ENCODE data around the gene APOL2.
A peak's percentile ranks its signal among the peaks of the same experiment; 100 is the strongest.
"Not testable (repeated sequence)": the region's sequence is repeated elsewhere in the genome, so short reads cannot be mapped to it uniquely, and the experiment has no call there.

The APOL2 gene, protein sequence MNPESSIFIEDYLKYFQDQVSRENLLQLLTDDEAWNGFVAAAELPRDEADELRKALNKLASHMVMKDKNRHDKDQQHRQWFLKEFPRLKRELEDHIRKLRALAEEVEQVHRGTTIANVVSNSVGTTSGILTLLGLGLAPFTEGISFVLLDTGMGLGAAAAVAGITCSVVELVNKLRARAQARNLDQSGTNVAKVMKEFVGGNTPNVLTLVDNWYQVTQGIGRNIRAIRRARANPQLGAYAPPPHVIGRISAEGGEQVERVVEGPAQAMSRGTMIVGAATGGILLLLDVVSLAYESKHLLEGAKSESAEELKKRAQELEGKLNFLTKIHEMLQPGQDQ

DNA sequence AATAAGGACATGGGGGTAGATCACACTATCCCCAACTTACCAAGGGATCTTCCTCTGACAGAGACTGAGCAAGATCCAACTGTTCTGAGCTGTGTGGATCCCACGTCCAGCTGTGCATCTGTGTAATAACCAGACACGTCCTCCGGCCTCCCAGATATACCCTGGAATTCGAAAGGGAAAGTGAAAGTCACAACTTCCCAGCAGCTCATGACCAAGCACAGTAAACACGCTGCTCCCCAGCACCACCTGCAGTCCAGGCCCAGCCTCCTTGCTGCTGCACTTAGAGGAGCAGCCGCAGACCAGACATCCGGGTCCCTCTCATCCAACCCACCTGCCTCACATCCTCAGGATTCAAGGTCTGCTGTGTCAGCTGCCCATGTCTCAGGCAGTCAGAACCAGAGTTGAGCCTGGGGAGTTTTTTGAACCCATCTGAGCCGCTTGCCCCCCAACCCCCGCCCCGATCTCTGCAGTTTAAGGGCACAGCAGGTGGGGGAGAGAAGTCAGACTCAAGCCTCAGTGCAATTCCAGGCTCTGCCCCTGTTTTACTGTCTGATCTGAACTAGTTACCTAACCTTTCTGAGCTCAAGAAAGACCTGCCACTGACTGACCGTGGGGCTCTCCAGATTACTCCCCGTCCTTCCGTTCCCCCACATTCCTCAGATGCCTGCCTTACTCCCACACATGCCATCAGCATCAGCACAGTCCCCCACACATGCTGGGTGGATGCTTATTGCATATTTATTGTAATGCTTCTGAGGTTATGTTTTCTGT lies at the start of gene APOL2:
APOL2 (minus strand) TSS at position 127 of the 771 bp plus-strand sequence. CDS start 6,365 bp downstream, outside the sequence.
- DNase-seq: peak; percentile 60 to 84

DNA sequence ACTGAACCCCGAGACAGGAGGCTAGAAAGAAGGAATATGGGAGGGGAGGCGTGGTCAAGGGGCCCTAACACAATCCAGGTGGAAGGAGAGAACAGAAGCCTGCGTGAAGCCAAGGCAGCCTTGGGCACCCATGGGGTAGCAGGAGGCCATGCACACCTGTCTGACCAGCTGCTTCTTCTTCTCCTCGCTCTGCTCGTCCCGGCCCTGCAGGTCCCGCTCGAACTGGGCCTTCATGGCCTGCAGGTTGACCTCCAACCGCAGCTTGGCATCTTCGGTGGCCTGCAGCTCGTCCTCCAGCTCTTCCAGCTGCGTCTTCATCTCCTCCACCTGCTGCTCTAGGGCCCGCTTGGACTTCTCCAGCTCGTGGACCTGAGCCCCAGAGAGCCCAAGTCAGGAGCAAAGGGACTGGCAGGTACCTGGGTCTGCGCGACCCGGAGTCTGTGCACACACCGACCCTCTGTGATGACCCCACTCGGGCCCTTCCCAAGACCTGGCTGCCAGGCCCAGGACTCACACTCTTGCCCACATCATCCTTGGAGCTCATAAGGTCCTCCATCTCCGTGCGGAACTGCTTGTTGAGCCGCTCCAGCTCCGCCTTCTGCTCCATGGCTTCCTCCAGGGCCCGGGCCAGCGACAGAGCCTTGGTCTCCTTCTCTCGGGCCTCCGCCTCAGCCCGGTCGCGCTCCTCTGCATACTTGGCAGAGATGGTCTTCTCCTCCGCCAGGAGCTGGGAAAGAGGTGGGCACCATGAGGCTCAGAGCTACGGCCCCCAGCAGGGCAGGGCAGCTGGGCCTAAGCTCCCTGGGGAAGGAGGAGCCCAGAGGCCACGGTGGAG lies 49.5 kb upstream of the APOL2 start:
- DNase-seq: no peak

DNA sequence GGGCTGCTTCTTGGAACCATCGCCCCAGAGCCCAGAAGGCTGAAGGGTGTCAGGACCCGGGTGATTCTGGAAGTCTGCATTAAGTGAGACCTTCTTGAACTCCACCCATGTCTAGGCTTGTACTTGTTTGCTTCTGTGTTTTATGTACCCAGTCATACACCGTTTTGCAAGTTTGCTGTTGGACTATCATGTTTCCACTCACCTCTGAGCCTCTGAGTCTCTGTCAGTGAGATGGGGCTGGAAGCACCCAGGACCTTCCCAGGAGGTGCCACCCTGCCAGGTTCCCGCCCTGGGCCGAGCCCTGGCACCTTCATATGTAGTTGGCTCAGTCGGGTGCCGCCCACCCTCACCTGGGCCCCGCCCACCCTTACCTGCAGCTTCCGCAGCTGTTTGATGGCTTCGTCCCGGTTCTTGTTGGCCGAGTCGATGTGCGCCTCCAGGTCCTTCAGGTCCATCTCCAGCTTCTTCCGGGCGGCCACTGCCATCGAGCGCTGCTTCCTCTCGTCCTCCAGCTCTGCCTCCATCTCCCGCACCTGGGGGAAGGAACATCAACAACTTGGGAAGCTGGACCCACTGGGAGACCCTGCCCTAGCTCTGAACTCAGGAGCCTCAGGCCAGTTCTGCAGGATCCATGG lies 48.7 kb upstream of the APOL2 start:
- no peak for DNase-seq

DNA sequence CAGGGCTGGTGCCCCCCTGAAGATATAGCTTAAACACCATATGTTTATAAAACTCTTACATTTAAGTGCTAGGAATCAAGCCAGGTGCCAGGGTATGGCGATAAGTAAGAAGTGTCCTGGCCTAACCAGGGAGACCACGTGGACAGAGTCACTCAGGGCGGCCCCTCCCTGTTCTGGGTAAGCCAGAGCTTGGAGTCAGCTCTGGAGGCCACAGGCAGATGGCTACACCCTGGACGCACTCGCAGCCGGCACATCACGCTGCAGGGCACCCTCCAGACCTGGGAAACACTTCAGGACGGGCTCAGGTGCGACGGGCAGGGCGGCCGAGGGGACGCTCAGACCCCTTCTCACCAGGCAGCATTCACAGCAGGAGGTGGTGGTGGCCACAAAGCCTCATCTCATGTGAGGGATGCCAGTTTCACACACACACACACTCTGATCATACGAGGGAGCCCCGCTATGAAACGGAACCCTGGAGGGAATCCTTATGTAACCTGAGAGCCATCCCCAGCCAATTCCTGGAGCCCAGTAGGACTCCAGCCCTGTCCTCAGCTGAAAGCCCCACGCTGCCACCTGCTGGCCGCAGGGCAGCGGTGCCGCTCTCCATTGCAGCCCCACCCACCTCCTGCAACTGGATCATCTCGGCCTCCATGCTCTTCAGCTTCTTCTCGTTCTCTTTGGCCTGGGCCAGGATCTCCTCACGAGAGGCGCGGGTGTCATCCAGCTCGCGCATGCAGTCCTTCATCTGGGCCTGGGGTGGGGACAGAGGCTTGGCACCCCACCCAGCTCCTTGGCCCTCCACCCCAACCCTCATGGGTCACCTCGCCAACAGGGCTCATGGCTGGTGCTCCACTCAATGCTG lies 47.0 kb upstream of the APOL2 start:
- DNase-seq: peak in 1 of 2 experiments; percentile 15

DNA sequence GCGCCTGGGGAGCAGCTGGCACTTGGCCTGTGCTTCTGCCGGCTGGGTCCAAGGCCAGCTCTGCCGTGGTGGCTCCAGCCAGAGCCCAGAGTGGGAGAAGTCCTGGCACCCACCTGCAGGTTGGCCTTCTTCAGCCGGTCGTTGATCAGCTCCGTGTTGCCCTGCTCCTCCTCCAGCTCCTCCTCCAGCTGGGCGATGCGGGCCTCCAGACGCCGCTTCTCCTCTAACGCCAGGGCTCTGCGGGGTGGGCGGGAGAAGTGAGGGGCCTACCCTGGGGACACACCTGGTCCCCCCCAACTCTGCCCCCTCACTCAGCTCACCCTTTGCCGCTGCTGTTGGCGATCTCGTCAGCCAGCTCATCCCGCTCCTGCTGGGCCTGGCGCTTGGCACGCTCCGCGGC lies 46.2 kb upstream of the APOL2 start:
- DNase-seq: no peak

DNA sequence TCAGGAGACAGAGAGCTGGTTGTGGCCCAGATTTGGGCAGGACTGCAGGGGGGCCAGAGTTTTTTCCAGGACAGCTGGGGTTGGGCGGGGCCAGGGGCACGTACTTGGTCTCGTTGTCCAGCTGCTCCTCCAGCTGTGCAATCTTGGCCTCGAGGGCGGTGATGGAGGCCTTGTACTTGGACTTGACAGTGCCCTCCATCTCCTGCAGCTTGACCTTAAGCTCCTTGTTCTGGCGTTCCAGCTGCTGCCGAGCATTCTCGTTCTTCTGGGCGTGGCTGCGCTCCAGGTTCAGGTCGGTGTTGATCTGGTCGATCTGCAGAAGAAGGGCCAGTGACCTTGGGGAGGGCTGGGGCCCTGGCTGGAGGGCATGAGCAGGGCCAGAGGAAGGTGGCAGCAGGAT lies 45.7 kb upstream of the APOL2 start:
- no peak for DNase-seq

DNA sequence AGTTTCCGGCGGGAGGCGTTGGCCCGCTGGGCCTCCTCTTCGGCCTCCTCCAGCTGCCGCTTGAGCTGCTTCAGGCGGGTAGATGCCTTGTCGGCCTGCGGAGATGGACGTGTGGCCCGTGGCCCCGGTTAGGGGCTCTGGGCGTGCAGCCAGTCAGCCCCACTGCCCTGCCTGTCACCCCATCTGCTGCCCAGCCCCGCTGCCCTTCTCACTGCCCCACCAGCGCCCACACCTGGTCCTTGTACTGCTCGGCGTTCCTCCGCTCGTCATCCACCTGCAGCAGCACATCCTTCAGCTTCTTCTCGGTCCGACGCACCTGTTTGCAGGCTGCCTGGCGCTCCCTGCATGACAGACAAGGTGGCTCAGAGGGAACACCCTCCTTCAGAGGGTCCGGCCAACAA lies 44.8 kb upstream of the APOL2 start:
- no peak for DNase-seq

DNA sequence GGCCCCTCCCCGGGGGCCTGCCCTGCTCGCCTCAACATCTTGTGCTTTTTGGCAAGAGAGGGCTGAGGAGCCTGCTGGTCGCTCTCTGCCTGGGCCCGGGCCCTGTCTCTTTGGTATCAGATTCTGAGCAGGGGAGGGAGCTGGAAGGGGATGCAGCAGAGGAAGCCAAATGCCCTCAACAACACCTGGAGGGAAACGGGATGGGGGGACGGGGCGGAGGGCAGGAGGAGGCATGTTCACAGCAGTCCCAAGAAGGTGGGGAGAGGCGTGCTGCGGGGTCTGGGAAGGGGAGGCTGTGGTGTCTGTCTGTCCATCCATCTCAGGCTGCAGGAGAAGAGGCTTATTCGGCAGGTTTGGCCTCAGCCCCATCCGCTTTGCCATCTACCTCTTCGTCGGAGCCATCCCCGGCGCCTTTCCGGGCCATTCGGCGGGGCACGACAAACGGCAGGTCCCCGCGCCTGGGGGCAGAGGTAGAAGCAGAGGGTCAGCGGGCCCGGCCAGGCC lies 43.1 kb upstream of the APOL2 start:
- DNase-seq: no peak

DNA sequence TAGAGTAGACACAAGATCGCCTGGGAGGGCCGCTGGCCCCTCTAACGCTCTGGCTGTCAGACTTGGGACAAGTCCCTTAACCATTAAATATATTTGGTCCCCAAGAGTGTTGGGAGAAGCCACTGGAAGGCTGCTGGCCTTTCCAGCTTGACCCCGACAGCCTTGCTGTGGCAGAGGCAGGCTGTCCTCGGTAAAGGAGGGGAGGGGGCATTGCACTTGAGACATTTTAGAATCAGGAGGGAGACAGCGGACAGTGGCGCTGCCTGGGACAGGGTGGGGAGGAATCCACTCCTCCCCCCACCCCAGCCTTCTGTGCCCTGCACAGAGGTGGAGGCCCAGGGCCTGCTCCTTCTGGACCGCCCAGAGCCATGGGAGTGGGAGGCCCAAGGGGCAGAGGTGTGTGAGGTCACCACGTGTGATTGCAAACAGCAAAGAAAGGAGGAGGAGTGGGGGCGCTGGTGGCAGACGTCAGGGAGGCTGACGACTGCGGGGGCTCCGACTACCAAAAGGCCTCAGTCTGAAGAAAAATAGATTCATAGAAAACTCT lies 42.5 kb upstream of the APOL2 start:
- DNase-seq: no peak

DNA sequence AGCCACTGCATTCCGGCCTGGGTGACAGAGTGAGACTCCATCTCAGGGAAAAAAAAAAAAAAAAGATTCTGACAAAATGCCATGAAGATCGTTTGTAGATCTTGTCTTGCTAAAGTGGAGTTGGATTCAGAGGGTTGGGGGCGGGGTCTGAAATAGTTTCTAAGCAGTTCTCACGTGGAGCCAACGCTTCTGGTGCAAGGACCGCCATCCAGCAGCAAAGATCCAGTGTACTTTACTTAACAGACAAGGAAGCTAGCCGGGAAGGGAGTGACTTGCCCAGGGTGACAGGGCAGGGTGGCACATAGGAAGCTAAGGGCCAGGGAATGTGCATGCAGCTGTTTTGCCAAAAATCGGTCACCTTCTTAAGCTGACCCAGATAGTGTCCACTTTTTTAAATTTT lies 41.1 kb upstream of the APOL2 start:
- DNase-seq: no peak

DNA sequence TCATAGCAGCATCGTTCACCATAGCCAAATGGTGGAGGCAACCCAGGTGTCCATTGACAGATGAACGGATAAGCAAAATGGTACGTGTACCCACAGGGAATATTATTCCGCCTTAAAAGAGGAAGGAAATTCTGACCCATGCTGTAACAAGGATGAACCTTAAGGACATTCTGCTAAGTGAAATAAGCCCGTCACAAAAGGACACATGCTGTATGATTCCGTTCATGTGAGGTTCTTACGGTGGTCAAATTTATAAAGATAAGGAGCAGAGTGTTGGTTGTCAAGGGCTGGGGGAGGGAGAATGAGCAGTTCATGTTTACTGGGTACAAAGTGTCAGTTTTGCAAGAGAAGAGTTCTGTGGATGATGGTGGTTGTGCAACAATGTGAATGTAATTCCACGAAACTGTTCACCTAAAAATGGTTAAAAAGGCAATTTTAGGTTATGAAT lies 39.9 kb upstream of the APOL2 start:
- no peak for DNase-seq

DNA sequence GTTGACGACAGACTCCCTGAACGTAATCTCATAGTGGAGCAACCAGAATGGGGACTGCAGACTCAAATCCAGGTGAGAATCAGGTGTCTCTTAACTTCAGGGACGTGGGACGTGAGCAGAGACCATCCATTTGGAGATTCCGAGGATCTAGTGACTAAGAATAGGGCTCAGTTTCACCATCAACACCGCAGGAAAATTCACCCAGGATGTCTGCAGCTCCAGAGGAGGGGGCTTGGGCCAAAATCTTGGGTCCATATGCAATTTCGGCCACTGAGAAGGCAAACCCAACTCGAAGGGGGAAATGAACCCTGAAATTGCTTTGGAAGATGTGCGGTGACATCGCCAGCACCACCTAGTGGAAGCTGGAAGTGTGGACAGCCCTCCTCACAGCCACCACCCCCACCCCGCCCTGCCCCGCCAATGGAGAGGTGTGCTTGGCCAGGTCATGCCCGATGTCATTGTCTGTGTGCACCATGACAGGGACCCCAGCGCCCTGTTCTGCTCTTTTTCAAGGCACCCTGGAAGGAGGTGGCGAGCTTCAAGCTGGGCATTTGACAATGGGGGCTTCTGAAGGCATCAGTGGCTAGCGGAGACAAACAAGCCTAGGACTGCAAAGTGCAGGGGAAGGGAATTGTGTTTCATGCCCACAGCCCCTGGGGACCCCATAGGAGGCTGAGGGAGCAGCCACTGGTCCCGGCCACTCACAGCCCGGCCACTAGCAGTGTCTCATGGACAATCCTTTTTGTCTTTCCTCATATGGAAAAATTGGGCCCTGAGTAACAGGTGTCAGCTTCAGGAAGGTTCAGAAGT lies 38.4 kb upstream of the APOL2 start:
- DNase-seq: no peak

DNA sequence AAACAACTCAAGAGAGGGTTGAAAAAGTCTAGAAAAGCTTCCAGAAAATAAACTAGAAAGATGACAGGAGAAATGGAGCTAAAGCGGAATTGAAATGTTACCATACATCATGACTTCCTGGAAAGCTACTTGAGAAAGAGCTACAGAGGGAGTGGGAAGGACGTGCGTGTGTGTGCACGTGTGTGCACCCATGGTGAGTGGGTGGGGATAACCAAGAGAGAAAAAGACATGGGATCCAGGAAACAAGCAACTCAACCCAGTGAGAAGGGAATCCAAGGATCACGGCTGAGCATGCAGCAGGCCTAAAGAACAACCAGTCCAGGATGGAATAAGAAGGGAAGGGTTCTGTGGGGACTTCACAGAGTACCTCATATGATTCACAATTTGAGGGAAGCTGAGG lies 35.2 kb upstream of the APOL2 start:
- DNase-seq: no peak

DNA sequence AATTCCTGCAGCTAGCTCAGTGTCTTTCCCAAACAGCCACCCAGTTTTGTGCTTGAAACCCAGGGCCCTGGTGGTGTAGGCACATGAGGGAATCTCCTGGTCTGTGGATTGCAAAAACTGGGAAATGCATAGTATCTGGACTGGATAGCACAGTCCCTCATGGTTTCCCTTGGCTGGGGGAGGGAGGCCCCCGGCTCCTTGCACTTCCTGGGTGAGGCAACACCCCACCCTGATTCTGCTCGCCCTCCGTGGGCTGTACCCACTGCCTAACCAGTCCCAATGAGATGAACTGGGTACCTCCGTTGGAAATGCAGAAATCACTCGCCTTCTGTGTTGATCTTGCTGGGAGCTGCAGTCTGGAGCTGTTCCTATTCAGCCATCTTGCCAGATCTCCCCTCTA lies 32.6 kb upstream of the APOL2 start:
- not testable (repeated sequence) for DNase-seq

DNA sequence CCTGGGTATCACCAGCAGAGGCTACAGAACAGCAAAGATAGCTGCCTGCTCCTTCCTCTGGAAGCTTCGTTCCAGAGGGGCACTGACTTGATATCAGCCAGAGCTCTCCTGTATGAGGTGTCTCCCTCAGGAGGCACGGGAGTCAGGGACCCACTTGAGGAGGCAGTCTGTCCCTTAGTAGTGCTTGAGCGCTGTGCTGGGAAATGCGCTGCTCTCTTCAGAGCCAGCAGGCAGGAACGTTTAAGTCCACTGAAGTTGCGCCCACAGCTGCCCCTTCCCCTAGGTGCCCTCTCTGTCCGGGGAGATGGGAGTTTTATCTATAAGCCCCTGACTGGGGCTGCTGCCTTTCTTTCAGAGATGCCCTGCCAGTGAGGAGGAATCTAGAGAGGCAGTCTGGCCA lies 31.9 kb upstream of the APOL2 start:
- not testable (repeated sequence) for DNase-seq

DNA sequence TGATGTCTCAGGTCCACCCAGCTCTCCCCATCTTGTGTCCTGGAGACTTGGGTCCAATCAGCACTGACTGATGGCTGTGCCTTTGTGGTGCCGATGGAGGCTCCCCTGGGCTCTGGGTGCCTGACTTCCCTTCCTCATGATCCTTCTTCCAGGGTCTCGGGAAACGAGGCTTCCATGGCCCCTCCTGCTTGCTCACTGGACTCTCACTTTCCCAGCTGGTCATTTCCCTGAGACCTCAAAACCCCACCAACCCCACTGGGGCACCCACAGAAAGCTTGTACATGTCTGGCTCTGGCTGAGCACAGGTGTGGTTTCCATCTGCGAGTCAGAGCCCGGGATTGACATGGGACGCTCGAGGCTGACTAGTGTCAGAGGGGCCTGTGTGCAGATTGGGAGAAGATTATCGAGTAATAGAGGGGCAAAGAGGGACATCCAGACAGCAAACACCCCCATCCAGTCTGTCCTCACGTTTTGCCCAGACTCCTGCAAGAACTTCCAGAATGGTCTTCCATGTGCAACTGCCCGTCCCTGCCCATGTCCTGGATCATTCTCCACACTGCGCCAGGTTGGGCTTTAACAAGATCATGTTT lies 28.7 kb upstream of the APOL2 start:
- no peak for DNase-seq

DNA sequence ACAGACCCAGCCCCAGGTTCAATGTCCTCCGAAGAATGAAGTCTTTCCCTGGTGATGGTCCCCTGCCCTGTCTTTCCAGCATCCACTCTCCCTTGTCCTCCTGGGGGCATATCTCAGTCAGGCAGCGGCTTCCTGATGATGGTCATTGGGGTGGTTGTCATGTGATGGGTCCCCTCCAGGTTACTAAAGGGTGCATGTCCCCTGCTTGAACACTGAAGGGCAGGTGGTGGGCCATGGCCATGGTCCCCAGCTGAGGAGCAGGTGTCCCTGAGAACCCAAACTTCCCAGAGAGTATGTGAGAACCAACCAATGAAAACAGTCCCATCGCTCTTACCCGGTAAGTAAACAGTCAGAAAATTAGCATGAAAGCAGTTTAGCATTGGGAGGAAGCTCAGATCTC lies 27.7 kb upstream of the APOL2 start:
- no peak for DNase-seq

DNA sequence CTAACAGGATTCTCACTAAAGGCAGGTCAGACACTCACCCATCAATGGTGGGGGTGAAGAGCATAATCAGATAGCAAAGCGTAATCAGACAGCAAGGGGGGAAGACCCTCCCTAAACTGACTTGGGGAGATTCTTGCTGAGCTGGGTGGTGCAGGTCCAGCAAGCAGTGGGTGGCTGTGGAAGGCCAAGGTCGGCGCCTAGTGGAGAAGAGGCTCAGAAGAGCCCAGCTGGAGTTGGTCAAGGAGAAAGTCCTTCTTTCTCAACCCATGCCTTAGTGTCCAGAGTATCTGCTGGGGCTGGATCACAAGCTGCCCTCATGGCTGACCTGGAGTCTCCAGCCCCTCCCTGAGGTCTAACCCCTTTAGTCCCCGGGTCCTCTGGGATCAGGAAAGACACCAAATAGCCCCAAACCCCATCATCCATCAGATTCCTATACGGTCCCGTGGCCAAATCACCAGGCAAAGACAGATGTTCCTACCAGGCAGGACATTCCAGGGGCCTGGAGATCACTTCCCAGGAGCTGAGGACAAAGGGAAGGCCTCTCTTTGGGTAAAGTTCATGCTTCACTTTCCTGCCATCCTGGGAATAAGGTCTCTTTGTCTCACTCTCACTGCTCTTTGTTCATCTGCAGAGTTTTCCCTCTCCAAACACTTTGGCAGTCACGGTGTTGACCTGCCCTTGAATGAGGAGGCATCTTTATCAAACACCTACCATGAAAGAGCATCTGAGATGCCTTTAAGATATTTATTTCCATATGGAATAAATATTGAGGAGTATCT lies 24.7 kb upstream of the APOL2 start:
- DNase-seq: not testable (repeated sequence)

DNA sequence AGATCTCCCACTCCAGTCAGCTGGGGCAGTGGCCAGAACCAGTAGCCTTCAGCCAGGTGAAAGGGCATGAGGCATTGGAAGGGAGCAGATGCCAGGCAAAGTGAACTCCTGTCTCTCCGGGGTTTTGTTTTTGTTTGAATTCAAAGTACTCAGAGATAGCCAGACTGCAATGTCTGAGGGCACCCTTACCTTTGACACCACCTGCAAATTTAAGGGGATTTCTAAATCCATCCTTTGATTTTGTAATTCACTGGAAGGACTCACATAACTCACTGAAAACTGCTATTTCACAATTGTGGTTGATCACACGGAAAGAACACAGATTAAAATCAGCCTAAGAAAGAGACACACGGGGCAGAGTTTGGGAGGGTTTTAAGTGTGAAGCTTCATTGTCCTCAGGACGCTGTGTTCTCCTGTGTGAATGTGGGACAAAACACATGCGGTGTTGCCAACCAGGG lies 23.9 kb upstream of the APOL2 start:
- not testable (repeated sequence) for DNase-seq

All from NCI-H187 (cell line).